HUDEP-2 (cell line): ENCODE data around the gene CACNA2D4.
A peak's percentile ranks its signal among the peaks of the same experiment; 100 is the strongest.

Source experiments
- DNase-seq, 76 experiments: peaks; one replicate each; lab custom pipeline; 2025; ENCODE audit not compliant: unreplicated experiment in 76 of 76; lab: John Stamatoyannopoulos, UW

CACNA2D4 gene

DNA sequence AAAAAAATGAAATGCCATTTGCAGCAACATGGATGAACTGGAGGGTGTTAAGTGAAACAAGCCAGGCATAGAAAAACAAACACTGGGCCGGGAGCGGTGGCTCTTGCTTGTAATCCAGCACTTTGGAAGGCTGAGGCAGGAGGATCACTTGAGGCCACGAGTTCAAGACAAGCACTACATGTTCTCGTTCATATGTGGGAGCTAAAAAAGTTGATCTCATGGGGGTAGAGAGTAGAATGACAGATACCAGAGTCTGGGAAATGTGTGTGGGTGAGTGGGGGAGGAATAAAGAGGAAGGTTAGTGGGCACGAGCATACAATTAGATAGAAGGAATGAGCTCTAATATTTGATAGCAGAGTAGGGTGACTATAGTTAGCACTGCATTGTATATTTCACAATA is 21.5 kb downstream of the CACNA2D4 start:
- no peak for DNase-seq

DNA sequence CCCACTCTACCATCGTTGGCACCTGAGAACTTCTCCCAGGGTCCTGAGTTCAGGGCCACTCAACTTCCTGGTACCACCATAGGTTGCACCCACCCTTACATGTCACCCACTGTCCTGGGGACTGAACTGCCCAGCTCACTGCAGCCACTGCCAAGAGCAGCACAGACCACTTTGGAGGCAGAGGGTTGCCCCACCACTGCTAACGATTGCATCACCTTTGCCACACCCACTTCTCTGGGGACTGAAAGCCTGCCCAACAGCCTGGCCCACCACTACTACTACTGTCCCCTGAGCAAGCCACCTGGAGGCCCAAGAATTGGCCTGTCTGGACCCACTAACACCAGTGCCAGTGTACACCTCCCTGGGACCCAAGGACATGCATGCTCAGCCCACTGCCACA is 27.6 kb downstream of the CACNA2D4 start:
- no peak for DNase-seq

DNA sequence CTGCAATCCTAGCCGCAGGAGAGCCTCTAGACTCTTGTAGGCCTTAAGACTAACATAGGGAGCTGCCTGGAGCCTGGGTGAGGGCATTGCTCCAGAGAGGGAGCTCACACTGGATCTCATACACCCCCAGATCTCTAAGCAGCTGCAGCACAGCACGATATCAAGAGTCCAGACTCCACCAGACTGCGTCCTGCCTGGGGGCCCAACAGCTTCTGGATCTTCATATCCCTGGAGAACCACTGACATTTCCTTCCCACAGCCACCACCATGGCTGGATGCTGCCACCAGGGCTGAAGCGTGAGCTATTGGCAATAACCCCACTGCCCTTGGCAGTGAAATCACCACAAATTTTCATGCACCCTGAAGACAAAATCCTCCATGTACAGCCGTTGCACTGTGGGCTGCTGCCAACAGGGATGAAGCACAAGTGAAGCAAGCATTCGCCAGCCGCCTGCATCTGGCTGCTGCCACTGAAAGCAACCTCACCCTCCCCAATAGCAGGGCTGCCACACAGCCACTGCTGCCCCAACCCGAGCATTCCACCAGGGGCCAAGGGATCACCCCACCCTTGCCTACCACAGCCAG is 28.2 kb downstream of the CACNA2D4 start:
- DNase-seq: no peak

DNA sequence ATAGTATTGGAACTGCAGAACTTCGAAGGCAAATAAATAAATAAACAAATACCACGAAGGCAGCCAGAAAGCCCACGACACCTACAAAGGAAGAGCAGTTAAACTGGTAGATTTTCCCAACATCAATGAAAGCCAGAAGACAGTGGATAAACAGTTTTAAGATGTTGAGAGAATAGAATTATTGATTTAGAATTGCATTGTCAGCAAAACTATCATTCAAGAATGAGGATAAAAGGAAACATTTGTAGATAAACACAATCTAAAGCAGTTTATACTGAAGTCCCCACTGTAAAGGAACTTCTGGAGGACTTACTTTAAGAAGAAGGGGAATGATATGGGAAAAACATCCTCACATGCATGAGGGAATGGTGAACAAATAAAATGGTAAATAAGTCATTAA is 29.5 kb downstream of the CACNA2D4 start:
- no peak for DNase-seq

DNA sequence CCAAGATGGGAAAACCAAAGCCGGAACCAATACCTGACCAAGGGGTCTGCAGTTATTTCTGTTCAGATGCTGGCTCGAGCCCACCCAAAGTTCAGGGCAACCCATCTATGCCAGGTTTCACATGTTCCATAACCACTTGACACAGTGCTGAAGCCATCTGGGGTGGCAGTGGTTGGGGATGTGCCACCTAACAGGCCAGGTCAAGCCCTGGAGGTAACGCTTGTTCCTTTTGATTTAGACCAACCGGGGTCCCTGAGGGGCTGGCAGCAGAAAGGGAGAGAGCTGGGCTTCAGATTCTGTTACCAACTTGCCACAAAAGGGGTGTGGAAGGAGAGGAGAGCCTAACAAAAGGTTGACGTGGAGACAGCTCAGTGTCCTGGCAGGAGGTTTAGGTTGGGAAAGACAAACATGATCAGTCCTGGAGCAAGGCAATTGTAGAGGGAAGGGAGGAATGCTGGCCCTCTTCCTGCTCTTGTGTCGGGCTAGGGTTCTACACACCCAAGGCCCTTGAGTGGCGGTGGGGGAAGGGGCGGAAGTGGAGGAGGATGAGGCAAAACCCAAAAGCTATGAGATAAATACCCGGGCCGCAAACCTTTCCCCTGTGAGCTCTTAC is 31.9 kb downstream of the CACNA2D4 start:
- DNase-seq: no peak

DNA sequence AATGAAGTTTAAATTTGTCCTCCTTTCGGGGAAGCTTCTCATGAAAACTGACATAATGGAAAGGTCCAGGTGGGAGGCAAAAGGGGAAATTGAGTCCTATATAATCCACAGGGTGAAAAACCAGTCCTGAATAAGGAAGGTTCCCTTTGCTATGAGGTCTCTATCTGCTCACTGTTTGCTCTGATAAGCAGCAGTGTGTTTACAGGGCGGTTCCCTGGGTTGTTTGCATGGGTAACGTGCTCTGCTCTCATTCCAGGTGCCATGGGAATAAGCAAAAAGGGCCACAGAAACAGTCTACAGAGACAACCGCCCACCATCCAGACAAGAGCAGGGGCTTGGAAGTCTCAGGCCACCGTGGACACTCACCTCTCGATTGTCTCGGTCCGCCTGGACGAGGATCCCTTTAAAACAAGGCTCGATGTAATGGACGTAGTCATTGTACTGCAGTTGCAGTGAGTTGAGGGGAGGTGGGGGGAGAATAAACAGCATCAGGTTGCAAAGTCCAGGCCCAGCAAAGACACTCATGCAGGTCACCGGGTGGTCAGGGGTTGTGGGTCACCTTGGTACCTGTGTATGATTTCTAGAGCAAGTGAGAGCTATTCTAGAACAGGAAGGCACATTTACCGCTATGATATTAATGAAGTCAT is 32.7 kb downstream of the CACNA2D4 start:
- peak in 38 of 76 experiments; percentile 5 to 55 (median 20) for DNase-seq

DNA sequence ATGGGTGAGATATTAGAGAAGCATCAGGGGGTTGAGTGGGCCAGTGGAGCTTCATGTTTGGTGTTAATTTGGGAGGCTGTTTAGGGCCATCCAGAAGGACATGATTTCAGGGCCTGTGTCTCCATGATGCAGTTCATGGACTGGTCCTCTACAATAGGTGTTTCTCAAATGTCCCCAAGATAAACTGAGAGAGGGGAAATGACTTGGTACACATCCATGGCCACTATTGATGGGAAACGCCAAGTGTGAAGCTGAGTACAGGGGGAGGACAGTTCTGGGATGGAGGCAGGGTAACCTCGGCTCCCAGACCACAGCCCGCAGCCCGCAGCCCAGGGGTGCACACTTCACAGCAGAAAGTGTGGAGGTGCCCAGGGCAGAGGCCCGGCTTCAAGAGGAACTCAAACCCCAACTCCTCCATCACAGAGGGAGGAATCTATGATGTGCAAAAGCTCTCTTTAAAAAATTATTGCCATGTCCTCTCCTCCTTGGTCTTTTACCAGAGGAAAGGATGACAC is 33.3 kb downstream of the CACNA2D4 start:
- no peak for DNase-seq

DNA sequence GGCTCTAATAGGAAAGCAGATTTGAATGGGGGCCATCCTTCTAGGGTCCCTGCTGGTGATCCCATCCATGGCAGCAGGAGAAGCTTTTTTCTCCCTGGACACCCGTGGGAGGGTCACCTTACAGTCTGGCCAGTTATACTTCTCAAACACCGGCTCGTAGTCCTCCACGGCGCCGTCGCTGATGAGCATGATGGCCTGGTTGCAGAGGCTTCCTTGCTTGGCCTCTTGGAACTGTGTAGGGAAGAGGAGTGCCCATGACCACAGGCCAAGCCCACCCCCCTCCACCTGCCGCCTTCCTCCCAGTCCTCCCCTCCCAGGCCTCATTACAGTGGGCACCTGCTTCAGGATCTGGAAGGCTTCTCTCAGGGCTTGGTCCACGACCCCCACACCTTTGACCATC is 33.8 kb downstream of the CACNA2D4 start:
- no peak for DNase-seq

DNA sequence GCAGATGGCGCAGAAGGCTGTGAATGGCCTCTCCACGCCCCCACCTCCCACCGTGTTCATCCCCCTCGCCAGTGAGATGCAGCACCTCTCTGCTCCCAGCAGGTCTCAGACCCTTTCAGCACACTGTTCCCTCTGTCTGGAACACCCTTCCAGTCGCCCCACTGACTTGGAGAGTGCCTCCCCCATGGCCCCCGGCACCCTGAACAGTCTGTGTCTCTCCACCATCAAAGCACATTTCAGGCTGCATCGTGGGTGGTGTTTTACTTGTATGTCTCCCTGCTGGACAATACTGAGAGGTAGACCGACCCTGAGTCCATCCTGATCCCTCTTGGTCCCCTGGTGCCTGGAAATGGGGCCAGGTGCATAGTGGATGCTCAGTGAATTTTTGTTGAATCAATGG is 34.9 kb downstream of the CACNA2D4 start:
- no peak for DNase-seq

DNA sequence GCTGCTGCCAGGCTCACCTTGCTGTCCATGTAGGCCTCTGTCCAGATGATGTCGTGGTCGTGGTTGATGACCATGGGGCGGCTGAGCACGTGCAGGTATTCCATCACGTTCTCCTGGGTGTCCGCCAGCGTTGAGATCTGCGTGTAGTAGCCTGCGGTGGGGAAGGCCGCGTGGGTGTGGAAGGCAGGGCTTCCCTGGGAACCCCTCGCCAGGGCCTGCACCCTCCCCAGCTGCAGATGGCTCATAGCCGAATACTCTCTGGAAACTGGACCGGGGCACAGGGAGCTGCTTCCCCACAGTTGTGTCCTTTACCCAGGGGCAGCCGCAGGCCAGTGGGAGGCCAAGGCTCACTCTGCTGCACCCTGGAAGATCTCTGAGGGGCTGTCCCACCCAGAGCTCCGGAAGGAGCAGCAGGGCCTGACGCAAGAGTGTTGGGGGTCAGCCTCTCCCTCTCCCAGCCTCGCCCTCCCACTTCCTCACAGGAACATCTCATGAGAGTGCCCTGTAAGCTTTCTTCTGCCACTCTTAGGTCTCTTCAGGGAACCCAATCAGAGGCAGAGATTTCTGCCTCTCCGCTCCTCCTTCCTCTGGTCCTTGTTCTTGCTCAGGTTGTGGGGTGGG is 35.5 kb downstream of the CACNA2D4 start:
- no peak for DNase-seq

DNA sequence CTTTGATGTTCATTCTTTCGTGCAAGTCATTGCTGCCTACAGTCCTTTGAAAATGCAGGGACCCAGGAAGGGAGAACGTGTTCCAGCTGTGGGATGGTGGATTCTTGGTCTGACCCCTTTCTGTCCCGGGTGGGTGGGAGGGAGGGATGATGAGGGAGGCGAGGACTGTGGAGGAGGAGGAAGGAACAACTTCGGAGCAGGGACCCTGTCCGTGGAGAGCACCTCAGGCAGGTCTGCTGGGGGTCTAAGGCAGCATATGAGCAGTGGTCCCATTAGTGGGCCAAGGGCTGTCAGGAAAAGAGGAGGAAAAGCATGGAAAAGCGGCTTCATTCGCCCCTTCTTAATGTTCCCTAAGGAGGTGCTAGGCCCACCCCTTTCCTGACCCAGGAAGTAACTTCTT is 36.0 kb downstream of the CACNA2D4 start:
- no peak for DNase-seq

DNA sequence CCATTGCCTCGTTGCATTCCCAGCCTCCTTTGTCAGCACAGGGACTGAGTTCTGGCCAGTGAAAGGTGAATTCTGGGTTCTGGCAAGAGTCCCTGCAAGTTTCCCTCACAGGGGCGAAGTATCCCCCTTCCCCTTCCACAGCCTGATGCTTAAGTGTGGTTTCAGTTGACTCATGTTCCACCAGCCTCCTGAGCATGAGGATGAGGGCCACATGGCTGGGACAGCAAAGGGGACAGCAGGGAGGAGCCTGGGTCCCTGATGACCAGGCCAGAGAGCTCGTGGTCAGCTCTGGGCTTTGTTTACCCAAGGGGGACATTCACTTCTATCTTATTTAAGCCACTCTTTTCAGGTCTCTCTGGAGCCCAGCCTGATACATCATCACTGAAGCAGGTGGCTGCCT is 36.5 kb downstream of the CACNA2D4 start:
- DNase-seq: no peak

DNA sequence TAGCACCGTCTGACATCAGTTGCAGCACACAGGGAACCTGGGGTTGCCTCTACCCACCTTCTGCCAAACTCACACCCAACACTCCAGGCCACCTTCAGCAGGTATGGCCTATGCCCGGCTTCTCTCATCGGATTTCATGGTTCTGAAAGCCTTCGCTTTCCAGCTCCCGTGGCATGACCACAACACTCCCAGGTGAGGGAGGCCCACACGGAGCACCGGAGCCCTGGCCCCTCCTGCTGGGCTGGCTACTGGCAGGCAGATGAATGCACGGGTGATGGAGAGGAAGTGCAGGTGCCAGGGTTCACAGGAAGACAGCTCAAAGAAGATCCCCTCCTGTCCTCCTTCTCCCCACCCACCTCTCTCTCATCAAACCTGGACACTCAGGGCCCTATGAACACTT is 37.2 kb downstream of the CACNA2D4 start:
- DNase-seq: no peak

DNA sequence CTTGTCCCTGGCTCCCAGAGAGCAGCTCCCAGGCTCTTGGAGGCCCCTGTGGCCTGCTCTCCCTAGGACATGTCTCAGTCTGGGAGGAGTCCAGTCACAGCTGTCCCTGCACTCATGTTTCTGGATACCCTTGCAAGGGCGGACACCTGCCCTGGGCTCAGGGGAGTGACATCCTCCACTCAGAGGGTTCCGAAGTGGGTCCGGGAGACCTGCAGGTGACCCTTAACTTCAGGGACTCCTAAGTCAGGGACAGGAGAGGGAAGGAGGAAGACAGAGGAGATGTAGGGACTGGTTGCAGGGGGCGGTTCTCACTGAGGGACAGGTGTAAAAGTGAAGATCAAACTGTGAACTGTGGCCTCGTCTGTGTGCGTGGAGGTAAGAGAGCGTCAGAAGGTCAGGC is 37.6 kb downstream of the CACNA2D4 start:
- DNase-seq: no peak

DNA sequence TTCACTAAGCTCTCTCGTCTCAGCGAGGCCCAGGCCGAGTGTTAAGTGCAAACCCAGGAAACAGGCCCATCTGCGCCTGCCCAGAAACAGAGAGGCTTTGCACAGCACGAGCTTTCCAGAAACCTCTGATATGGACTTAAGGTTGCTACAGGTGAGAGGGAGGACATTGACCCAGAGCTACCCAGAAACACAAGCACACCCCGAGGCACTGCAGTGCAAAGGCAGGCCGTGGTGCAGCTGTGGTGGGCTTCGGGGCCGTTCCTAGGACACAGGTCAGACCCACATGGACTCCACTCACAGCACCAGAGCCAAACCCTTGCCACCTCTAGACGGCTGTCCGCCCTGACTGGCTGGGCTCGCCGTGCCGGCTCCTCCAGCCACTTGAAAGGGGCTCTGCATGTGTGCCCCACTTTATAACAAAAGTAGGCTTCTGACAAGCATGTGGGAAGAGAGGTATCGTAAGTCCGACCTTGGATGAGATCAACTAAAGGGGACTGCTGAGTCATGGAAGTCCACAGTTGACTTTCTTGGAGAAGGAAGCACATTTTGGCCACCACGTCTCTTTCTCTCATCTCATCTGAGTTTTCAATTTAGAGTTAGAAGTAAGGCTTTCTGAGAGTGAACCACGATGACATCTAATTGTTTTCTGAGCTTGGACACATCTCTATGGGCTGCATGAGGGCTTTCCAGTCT is 38.2 kb downstream of the CACNA2D4 start:
- DNase-seq: no peak

DNA sequence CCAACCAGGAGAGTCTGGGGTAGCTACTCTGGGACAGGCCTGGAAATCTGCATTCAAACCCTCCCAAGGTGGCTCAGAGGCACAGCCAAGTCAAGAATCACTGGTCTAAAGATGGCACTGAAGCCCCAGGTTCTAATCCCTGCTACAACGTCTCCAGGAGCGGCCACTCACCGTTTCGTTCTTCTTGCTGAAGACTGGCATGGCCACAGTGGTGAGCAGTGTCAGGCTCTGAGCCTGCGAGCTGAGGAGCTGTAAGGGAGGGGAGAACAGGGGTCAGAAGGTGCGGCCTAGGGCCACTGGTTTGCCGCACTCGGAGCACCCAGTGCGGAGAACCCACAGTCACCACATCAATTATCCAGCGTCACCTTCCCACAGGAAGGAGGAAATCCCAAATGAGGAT is 38.8 kb downstream of the CACNA2D4 start:
- DNase-seq: no peak

DNA sequence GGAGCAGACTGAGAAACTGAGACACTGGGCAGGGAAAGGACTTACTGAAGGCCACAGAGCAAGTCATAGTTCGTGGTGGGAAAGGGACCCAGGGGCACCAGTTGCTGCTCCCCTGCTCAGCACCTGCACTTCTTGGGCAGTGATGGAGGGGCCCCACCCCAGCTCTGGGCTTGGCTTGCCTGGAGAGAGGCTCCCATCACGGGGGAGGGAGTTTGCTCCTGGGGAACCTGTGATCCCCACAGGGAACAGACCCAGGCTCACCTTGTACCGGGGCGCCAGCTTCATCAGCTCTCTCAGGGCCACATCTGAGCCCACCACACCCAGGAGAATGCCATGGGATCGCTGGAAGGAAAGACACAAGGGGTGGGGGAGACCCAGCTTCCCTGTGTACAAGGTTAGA is 39.8 kb downstream of the CACNA2D4 start:
- DNase-seq: no peak

DNA sequence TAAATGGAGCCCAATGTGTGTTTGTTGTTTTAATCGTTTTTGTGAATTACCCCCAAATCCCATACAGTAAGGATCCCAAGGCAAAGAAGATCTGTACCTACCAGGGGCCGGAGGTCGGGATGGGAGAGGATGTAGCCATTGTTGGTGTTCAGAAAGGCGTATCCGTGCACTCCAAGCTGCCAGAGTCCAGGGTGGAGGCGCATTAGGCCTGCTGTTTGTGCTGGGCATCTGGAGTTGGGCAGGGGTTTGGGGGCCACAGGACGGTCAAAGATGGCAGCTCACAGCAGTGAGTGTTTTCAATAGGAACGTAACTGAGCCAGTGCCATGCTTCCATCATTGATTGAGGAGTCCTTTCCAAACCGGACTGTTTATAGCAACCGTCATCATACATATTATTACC is 40.2 kb downstream of the CACNA2D4 start:
- DNase-seq: no peak

DNA sequence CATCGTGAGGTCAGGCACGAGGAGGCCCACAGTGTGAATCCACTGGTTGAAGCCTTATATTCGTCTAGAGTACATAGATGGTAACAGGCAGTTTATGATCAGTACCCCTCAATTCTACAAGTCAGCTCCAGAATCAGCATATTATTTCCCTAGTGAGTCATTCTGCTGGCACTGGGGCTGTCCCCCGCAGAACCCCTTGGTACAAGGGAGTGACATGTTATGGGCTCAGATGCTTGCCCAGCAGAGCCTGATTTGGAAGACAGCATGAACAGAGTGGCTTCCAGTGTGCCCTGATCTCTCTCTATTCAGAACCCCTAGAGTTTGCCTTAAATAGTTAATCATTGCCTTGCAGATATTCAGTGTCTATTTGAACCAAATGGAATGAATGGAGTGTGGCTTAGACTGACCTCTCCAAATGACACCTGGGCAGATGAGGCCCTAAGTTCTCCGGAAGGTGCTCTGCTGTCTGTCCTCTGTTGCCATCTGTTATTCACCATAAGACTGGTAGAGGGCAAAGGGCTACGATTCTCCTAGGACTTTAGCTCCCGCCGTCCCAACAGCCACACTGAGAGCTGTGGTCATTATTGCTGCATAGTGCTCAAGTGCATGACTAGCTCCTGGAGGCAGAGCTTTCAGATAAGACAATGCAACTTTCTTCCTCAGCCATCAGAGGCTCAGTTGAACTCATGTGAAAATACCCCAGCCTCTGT is 41.1 kb downstream of the CACNA2D4 start:
- no peak for DNase-seq

DNA sequence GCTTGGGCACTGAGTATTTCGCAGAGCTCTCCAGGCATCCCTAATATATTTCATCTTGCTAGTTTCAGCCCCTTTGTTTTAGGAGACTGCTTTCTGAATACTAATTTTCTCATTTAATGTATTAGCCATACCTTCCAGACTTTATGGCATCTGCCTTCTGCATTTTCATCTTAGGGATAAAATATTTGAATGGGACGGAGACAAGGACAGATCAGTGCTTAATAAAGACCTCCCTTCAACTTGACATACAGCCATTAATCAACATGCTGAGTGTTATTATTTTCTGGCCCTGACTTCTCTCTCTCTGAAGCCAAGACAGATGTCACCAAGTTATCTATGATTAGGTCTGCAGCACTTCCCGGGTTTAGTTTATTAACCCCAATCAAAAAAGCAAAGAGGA is 42.4 kb downstream of the CACNA2D4 start:
- DNase-seq: no peak

DNA sequence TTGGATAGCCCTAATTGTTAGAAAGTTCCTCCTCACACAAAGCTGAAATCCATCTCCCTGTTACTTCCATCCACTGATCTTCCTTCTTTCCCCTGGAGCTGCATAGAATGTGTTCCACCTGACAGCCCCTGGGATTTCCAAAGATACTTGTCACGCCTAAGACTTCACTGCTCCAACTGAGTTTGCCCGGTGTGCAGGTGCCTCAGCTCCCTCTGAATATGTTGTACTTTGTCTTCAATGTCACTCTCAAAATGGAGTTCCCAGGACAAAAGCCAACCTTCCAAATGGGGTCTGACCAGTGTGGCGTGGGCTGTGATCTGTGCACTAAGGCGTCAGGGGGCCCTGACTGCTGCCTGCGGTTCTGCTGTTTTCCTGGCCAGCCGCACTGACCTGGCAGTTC is 42.8 kb downstream of the CACNA2D4 start:
- DNase-seq: no peak
